Measurements from ENCODE around the gene GSC2. TPM values are rescaled to one million over a fixed set of nuclear protein-coding genes. Genes with fewer than 3 reads are reported as not detected.

GSC2 gene
- total and polyA plus RNA-seq, 11 donors, result not detected

- H3K27ac ChIP-seq, result no peak overlapping the region
- 70 to 75% (median 74%) methylated on average over 5 of the region's 5 CpGs for WGBS, 4 donors
- peaks cover 0 to 4% (median 0%) of the 10 kb centered on the region in 9 donors for H3K36me3 ChIP-seq
- ATAC-seq (peak in 2 of 4 donors; percentile 25 to 38), DNase-seq (no peak)
- no peak for TF ChIP-seq CTCF (IDR thresholded peaks at IDR 0.05)
- H3K27me3 ChIP-seq, result no peaks in the 10 kb centered on the region
- intact Hi-C loops (cut with DNase I), result no loop called here
- H3K4me1 ChIP-seq, result peaks cover 4 to 46% (median 27%) of the 10 kb centered on the region in 12 donors
- H3K9me3 ChIP-seq, result no peaks in the 10 kb centered on the region
- H3K4me3 ChIP-seq, result no peak overlapping the region
These were observed 45.9 kb downstream of the GSC2 start for GRCh38 chr22:19103880-19104821.

- Histone ChIP-seq H3K27ac (peak overlapping the region in 1 of 12 donors; percentile 1), H3K4me3 (no peak overlapping the region), H3K4me1 (peaks cover 0 to 15% (median 0%) of the 10 kb centered on the region in 12 donors), H3K9me3 (no peaks in the 10 kb centered on the region), H3K27me3 (no peaks in the 10 kb centered on the region), H3K36me3 (peaks cover 0 to 11% (median 0%) of the 10 kb centered on the region in 9 donors)
- intact Hi-C loops (cut with DNase I), result no loop called here
- no peak for TF ChIP-seq POLR2A (IDR thresholded peaks at IDR 0.05)
- TF ChIP-seq CTCF (IDR thresholded peaks at IDR 0.05), result no peak
- WGBS, 4 donors, result 54 to 71% (median 64%) methylated on average over 4 of the region's 4 CpGs
- DNase-seq (no peak), ATAC-seq (peak in 1 of 4 donors; percentile 20)
These were observed 51.9 kb downstream of the GSC2 start for GRCh38 chr22:19098157-19098556.

- Histone ChIP-seq H3K4me1 (peaks cover 0 to 15% (median 0%) of the 10 kb centered on the region in 12 donors), H3K27ac (peak overlapping the region in 1 of 12 donors; percentile 1), H3K27me3 (no peaks in the 10 kb centered on the region), H3K4me3 (no peak overlapping the region), H3K9me3 (no peaks in the 10 kb centered on the region), H3K36me3 (peaks cover 0 to 11% (median 0%) of the 10 kb centered on the region in 9 donors)
- intact Hi-C loops (cut with DNase I), result no loop called here
- DNase-seq, result no peak
- TF ChIP-seq CTCF (IDR thresholded peaks at IDR 0.05) (no peak), POLR2A (IDR thresholded peaks at IDR 0.05) (no peak)
- 55 to 85% (median 74%) methylated on average over 3 of the region's 3 CpGs for WGBS, 4 donors
- ATAC-seq, result peak in 1 of 4 donors; percentile 59
These were observed 52.6 kb downstream of the GSC2 start for GRCh38 chr22:19097518-19097917.

Other genes with a start within 250 kb of the GSC2 start
- gene DGCR6, start 244.0 kb downstream of the GSC2 start, total RNA-seq, result 10 to 100 TPM in 4 of 9 donors, 1 to 10 TPM in 5; 6.4 to 47.0 (median 8.2) TPM
- gene DGCR6, start 244.0 kb downstream of the GSC2 start, polyA plus RNA-seq, result 1 to 10 TPM; 3.5 to 7.7 TPM
- gene PRODH, start 214.0 kb downstream of the GSC2 start, total RNA-seq, result 10 to 100 TPM in 2 of 9 donors, 1 to 10 TPM in 7; 3.3 to 25.0 (median 7.5) TPM
- gene PRODH, start 214.0 kb downstream of the GSC2 start, polyA plus RNA-seq, result 10 to 100 TPM in 1 of 2 donors, 1 to 10 TPM in 1; 4.2 to 11.0 TPM
- gene DGCR2, start 27.9 kb downstream of the GSC2 start, total RNA-seq, result 10 to 100 TPM; 36.1 to 53.3 (median 41.2) TPM
- gene DGCR2, start 27.9 kb downstream of the GSC2 start, polyA plus RNA-seq, result 10 to 100 TPM; 26.0 to 51.5 TPM
- under 1 TPM in 1 of 9 donors, not detected in 8; 0.12 TPM for gene TSSK2, start 19.0 kb downstream of the GSC2 start, total RNA-seq
- under 1 TPM; 0.04 to 0.19 TPM for gene TSSK2, start 19.0 kb downstream of the GSC2 start, polyA plus RNA-seq
- gene ESS2, start 5.6 kb downstream of the GSC2 start, total RNA-seq, result 10 to 100 TPM in 4 of 9 donors, 1 to 10 TPM in 5; 7.8 to 14.4 (median 9.6) TPM
- 10 to 100 TPM; 11.2 to 14.7 TPM for gene ESS2, start 5.6 kb downstream of the GSC2 start, polyA plus RNA-seq
- 10 to 100 TPM; 16.1 to 35.8 (median 24.6) TPM for gene SLC25A1, start 28.4 kb upstream of the GSC2 start, total RNA-seq
- 10 to 100 TPM; 28.4 to 28.8 TPM for gene SLC25A1, start 28.4 kb upstream of the GSC2 start, polyA plus RNA-seq
- 10 to 100 TPM in 7 of 9 donors, 1 to 10 TPM in 2; 7.6 to 20.9 (median 10.4) TPM for gene CLTCL1, start 141.4 kb upstream of the GSC2 start, total RNA-seq
- gene CLTCL1, start 141.4 kb upstream of the GSC2 start, polyA plus RNA-seq, result 1 to 10 TPM; 4.6 to 9.3 TPM

All from heart left ventricle (tissue), 16 donors.